ENCODE measurements around the gene CHRM4.
A peak's percentile ranks its signal among the peaks of the same experiment; 100 is the strongest.
"Not testable (repeated sequence)": the region's sequence is repeated elsewhere in the genome, so short reads cannot be mapped to it uniquely, and the experiment has no call there.

CHRM4 gene

GRCh38 chr11:46380340-46381047 is 11.1 kb downstream of the CHRM4 start:
- peak; percentile 85 for DNase-seq (ENCODE audit: low spot score)
- TF ChIP-seq, protein P1, sequence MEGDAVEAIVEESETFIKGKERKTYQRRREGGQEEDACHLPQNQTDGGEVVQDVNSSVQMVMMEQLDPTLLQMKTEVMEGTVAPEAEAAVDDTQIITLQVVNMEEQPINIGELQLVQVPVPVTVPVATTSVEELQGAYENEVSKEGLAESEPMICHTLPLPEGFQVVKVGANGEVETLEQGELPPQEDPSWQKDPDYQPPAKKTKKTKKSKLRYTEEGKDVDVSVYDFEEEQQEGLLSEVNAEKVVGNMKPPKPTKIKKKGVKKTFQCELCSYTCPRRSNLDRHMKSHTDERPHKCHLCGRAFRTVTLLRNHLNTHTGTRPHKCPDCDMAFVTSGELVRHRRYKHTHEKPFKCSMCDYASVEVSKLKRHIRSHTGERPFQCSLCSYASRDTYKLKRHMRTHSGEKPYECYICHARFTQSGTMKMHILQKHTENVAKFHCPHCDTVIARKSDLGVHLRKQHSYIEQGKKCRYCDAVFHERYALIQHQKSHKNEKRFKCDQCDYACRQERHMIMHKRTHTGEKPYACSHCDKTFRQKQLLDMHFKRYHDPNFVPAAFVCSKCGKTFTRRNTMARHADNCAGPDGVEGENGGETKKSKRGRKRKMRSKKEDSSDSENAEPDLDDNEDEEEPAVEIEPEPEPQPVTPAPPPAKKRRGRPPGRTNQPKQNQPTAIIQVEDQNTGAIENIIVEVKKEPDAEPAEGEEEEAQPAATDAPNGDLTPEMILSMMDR (IDR thresholded peaks at IDR 0.05; ENCODE audit: extremely low read depth, insufficient read depth, missing control alignments): no peak
- in situ Hi-C loops (cut with MboI; ENCODE audit: low pct_unique_long_range_greater_than_20kb, low sequenced_read_pairs, unreplicated experiment): no loop called here

DNA sequence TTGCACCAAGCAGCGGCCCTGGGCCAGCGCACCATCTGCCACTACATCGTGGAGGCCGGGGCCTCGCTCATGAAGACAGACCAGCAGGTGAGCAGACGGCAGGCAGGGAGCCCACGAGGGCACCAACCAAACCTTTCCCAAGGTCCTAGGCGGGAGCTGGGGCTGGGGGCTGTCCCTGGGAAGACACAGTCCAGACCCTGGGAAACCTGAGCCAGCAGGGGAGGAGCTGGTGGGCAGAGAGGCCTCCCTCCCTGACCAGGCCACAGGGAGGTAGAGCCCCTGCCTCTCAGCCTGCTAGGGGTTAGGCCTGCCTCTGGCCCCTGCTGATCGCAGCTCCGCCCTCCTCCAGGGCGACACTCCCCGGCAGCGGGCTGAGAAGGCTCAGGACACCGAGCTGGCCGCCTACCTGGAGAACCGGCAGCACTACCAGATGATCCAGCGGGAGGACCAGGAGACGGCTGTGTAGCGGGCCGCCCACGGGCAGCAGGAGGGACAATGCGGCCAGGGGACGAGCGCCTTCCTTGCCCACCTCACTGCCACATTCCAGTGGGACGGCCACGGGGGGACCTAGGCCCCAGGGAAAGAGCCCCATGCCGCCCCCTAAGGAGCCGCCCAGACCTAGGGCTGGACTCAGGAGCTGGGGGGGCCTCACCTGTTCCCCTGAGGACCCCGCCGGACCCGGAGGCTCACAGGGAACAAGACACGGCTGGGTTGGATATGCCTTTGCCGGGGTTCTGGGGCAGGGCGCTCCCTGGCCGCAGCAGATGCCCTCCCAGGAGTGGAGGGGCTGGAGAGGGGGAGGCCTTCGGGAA is 11.9 kb downstream of the CHRM4 start:
- in situ Hi-C loops (cut with MboI; ENCODE audit: low pct_unique_long_range_greater_than_20kb, low sequenced_read_pairs, unreplicated experiment): not testable (repeated sequence)
- DNase-seq (ENCODE audit: low spot score): peak; percentile 33

DNA sequence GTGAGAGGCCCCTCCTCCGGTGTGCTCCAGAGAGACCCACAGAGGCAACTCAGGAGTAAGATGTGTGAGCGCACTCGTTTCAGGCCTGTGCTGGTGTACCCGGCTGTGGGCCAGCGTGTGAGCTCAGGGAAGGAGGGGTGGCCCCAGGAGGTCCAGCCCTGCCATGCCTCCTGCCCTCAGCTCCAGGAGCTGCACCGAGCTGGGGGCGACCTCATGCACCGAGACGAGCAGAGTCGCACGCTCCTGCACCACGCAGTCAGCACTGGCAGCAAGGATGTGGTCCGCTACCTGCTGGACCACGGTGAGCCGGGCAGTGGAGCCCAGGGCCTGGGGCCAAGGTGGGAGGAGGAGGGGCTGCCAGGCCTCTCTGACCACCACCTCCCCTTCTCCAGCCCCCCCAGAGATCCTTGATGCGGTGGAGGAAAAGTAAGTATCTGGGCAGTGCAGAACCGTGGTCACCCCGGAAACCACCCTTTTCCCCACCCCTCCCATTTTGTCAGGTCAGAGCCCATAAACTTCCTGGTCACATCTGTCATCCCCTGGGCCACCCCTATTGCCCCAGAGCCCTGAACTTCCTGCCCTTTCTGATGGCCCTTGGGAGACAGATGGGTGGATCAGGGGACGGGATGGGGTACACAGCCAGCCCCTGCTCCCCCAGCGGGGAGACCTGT is 12.6 kb downstream of the CHRM4 start:
- in situ Hi-C loops (cut with MboI; ENCODE audit: low pct_unique_long_range_greater_than_20kb, low sequenced_read_pairs, unreplicated experiment): no loop called here
- DNase-seq (ENCODE audit: low spot score): peak; percentile 43
- TF ChIP-seq, protein P1 (IDR thresholded peaks at IDR 0.05; ENCODE audit: extremely low read depth, insufficient read depth, missing control alignments): no peak

GRCh38 chr11:46378296-46378695 is 13.3 kb downstream of the CHRM4 start:
- TF ChIP-seq, protein P1 (IDR thresholded peaks at IDR 0.05; ENCODE audit: extremely low read depth, insufficient read depth, missing control alignments): no peak
- in situ Hi-C loops (cut with MboI; ENCODE audit: low pct_unique_long_range_greater_than_20kb, low sequenced_read_pairs, unreplicated experiment): no loop called here
- DNase-seq (ENCODE audit: low spot score): no peak

- TF ChIP-seq, protein P1 (IDR thresholded peaks at IDR 0.05; ENCODE audit: extremely low read depth, insufficient read depth, missing control alignments): no peak
- DNase-seq (ENCODE audit: low spot score): no peak
- in situ Hi-C loops (cut with MboI; ENCODE audit: low pct_unique_long_range_greater_than_20kb, low sequenced_read_pairs, unreplicated experiment): no loop called here
These were observed 13.7 kb downstream of the CHRM4 start for GRCh38 chr11:46377831-46378230.

DNA sequence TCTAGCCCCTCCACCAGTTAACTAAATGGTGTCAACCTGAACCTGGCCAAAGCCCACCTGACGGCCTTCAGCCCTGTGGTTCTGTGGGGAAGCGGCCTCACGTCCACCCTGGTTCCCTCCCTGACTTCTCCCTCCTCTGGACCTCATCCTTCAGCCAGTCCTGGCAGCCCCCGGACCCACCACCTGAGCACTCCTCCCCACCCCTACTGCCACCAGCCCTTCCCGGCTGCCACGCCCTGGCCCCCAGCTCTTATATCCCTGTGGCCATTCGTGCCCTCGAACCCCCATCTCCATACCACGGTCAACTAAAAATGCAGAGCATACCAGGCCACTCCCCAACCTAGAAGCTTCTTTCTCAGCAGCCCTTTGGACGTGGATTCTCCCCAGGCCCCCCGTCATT is 14.3 kb downstream of the CHRM4 start:
- TF ChIP-seq, protein P1 (IDR thresholded peaks at IDR 0.05; ENCODE audit: extremely low read depth, insufficient read depth, missing control alignments): no peak
- no peak for DNase-seq (ENCODE audit: low spot score)
- in situ Hi-C loops (cut with MboI; ENCODE audit: low pct_unique_long_range_greater_than_20kb, low sequenced_read_pairs, unreplicated experiment): no loop called here
